Endothelial cell of umbilical vein (primary cell): ENCODE results near the gene USP25. TPM values are rescaled to one million over a fixed set of nuclear protein-coding genes. Genes with fewer than 3 reads are reported as not detected.

Experiments used
- BruUV-seq: library from RNA; stranded (reverse); fragments of 400-500 nt; replicated peaks from 2 replicates; lab custom pipeline; 2021; lab: Mats Ljungman, UMichigan
- CTCF ChIA-PET: fragments of 300-600, 350-600 bp; sonication (Branson Sonifier 250); formaldehyde crosslinking; loops from one replicate; lab custom pipeline; 2021; ENCODE audit warnings: antibody characterized with exemption, inconsistent platforms; lab: Charles Lee
- POLR2A ChIA-PET: fragments of 300-600, 350-600 bp; sonication (Branson Sonifier 250); formaldehyde crosslinking; loops from one replicate; lab custom pipeline; 2021; ENCODE audit warnings: antibody characterized with exemption, inconsistent platforms; lab: Charles Lee
- DNase-seq: peaks from one replicate; pipeline ENCODE4 v3.0.0-alpha.2; 2011; ENCODE audit warnings: low read depth, low spot score
- FAIRE-seq: peaks from 2 replicates; lab custom pipeline; 2011; peaks lifted over from hg19 to GRCh38; lab: Jason Lieb, UNC
- H2AFZ ChIP-seq: 2 replicates; pipeline ENCODE4 v1.6.0; 2012; ENCODE audit warnings: low read depth, low read length, control low read depth, inconsistent platforms
- H3K27ac ChIP-seq: 2 replicates; pipeline ENCODE4 v1.5.1; 2011; ENCODE audit warnings: low read depth, mild to moderate bottlenecking, control low read depth, low read length, moderate library complexity; ENCODE audit not compliant: insufficient read depth
- H3K27me3 ChIP-seq, 2 experiments: 2 replicates each; pipeline versions ENCODE4 v1.6.0 to v1.6.1; 2011; ENCODE audit warnings: low read length in 2 of 2, mixed read lengths in 1 of 2; ENCODE audit not compliant: control insufficient read depth in 2 of 2, insufficient read depth in 2 of 2
- H3K36me3 ChIP-seq, 2 experiments: 2 replicates in 1 of 2; 3 replicates in 1 of 2; pipeline ENCODE4 v1.5.1; 2011; ENCODE audit warnings: low read length in 2 of 2, mild to moderate bottlenecking in 1 of 2, moderate library complexity in 1 of 2; ENCODE audit not compliant: control insufficient read depth in 2 of 2, insufficient read depth in 2 of 2; ENCODE audit errors: extremely low read depth in 1 of 2
- H3K4me1 ChIP-seq: 3 replicates; pipeline ENCODE4 v1.5.1; 2011; ENCODE audit warnings: mild to moderate bottlenecking, low read length; ENCODE audit not compliant: control insufficient read depth, insufficient read depth; ENCODE audit errors: extremely low read depth
- H3K4me2 ChIP-seq: 2 replicates; pipeline ENCODE4 v1.6.1; 2011; ENCODE audit warnings: low read length, control low read depth, mixed read lengths; ENCODE audit not compliant: insufficient read depth
- H3K4me3 ChIP-seq, 3 experiments: fragments of 200-600 bp in 1 of 3; sonication (generic), shearing (Covaris generic) in 1 of 3; replicated peaks in 1 of 3; 2 replicates each; pipeline ENCODE4 v1.5.1; 2011 to 2016; ENCODE audit warnings: control low read depth in 3 of 3, low read length in 3 of 3, mild to moderate bottlenecking in 2 of 3, inconsistent platforms in 1 of 3, low read depth in 1 of 3, moderate library complexity in 1 of 3; ENCODE audit not compliant: insufficient read depth in 1 of 3
- H3K79me2 ChIP-seq: 2 replicates; pipeline ENCODE4 v1.6.0; 2012; ENCODE audit warnings: low read length, inconsistent platforms; ENCODE audit not compliant: control insufficient read depth, insufficient read depth
- H3K9ac ChIP-seq: replicated peaks from 2 replicates; pipeline ENCODE3; 2011; ENCODE audit warnings: low read length, control low read depth; ENCODE audit not compliant: insufficient read depth; ENCODE audit errors: extremely low read depth
- H3K9me1 ChIP-seq: replicated peaks from 3 replicates; pipeline ENCODE4 v1.6.0; 2011; ENCODE audit warnings: mild to moderate bottlenecking, low read length; ENCODE audit not compliant: control insufficient read depth, insufficient read depth; ENCODE audit errors: extremely low read depth
- H3K9me3 ChIP-seq: replicated peaks from 2 replicates; pipeline ENCODE4 v1.5.1; 2012; ENCODE audit warnings: low read length, inconsistent platforms; ENCODE audit not compliant: control insufficient read depth, insufficient read depth
- H4K20me1 ChIP-seq: replicated peaks from 2 replicates; pipeline ENCODE3; 2011; ENCODE audit warnings: mild to moderate bottlenecking, low read length; ENCODE audit not compliant: control insufficient read depth, insufficient read depth; ENCODE audit errors: extremely low read depth
- CTCF ChIP-seq, 2 donors: IDR thresholded peaks; 1 replicate in 1 of 2; 2 replicates in 1 of 2; pipeline ENCODE4 v1.5.1; 2011; ENCODE audit warnings: low read length in 2 of 2, mild to moderate bottlenecking in 2 of 2, moderate library complexity in 2 of 2, control low read depth in 1 of 2, inconsistent platforms in 1 of 2, low read depth in 1 of 2; ENCODE audit not compliant: insufficient read depth in 1 of 2; ENCODE audit errors: extremely low read depth in 1 of 2
- FOS ChIP-seq: IDR thresholded peaks from 2 replicates; pipeline ENCODE4 v1.6.1; 2011; ENCODE audit warnings: mild to moderate bottlenecking, low read length, moderate library complexity, borderline replicate concordance; ENCODE audit not compliant: insufficient read depth
- GATA2 ChIP-seq: IDR thresholded peaks from 2 replicates; pipeline ENCODE4 v1.7.0; 2011; ENCODE audit warnings: low read depth, mild to moderate bottlenecking, moderate library complexity, mixed read lengths, low read length; ENCODE audit not compliant: insufficient read length, insufficient read depth
- MYC ChIP-seq: IDR thresholded peaks from one replicate; pipeline ENCODE4 v1.6.1; 2011; ENCODE audit warnings: mild to moderate bottlenecking, low read depth, low read length
- dilution Hi-C: fragments of 300-500 bp; cut with MboI; formaldehyde crosslinking; loops from one replicate; pipeline ENCODE4 v1.15.0; 2019; ENCODE audit warnings: low sequenced_read_pairs; ENCODE audit not compliant: extremely low pct_ligation_motif_present
- intact Hi-C: fragments of 100-400 bp; cut with micrococcal nuclease; formaldehyde crosslinking; loops from one replicate; pipeline ENCODE4 v1.10.0; 2022
- polyA plus RNA-seq, 4 experiments: library from polyadenylated mRNA; depleted of rRNA in 3 of 4; stranded (reverse) in 3 of 4; unstranded in 1 of 4; fragments of >200 nt; gene quantifications; 2 replicates each; pipeline versions ENCODE4 v1.2.1 to v1.2.3, GENCODE V29; 2011 to 2012; ENCODE audit warnings: missing spikeins in 1 of 4
- total RNA-seq: library from RNA; stranded (reverse); gene quantifications from 2 replicates; pipeline ENCODE4 v1.2.3, GENCODE V29; 2021
- TF ChIP-seq, protein P1 (sequence below): IDR thresholded peaks from 2 replicates; pipeline ENCODE4 v1.6.1; 2011; ENCODE audit not compliant: insufficient read depth, insufficient read length

Gene USP25
- total and polyA plus RNA-seq, 2 donors (not counting 3 experiments of a cell fraction or from before 2014, with no cell fraction given), result 14.4 to 67.5 TPM

DNA sequence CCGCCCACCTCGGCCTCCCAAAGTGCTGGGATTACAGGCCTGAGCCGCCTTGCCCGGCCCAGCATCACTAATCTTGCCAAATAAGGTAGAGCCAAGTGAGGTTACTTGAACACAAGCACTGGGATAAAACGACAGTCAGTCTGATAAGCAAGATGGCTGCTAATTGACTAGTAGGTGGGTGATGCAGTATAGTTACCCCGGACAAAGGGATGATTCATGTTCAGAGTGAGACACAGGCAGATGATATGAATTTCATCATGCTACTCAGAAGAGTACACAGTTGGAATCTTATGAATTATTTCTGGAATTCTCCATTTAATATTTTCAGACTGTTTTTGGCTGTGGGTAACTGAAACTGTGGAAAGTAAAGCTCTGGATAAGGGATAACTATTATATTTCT is 178.4 kb downstream of the USP25 start:
- FAIRE-seq, result no peak
- no peaks in the 10 kb centered on the region for H4K20me1 ChIP-seq
- H3K9me3 ChIP-seq, result no peaks in the 10 kb centered on the region
- no peak overlapping the region for H3K27ac ChIP-seq
- no peak overlapping the region for H3K4me2 ChIP-seq
- no peak overlapping the region for H3K9ac ChIP-seq
- intact Hi-C loops, result no loop called here
- dilution Hi-C loops, result no loop called here
- H3K27me3 ChIP-seq, result no peaks in the 10 kb centered on the region
- CTCF ChIA-PET, result interaction anchor here (1.4 kb wide), 1 partner anchor 8 kb away, joined by 3 read pairs; no protein-coding TSS in a partner anchor
- no peak for DNase-seq
- POLR2A ChIA-PET, result no interaction called here
- H3K79me2 ChIP-seq, result no peaks in the 10 kb centered on the region
- TF ChIP-seq MYC (no peak), CTCF (IDR thresholded peaks at IDR 0.05; ENCODE audit: extremely low read depth in 1 of 2, insufficient read depth in 1 of 2, low read depth in 1 of 2, low read length in 2 of 2) (no peak), FOS (no peak)
- TF ChIP-seq, protein P1, sequence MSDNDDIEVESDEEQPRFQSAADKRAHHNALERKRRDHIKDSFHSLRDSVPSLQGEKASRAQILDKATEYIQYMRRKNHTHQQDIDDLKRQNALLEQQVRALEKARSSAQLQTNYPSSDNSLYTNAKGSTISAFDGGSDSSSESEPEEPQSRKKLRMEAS, result no peak
- no peaks in the 10 kb centered on the region for H3K36me3 ChIP-seq
- no peak overlapping the region for H3K4me3 ChIP-seq
- BruUV-seq, result no TSS peak
- H2AFZ ChIP-seq, result no peak overlapping the region
- H3K4me1 ChIP-seq, result no peaks in the 10 kb centered on the region
- no peaks in the 10 kb centered on the region for H3K9me1 ChIP-seq

- Histone ChIP-seq H4K20me1 (no peaks in the 10 kb centered on the region), H3K4me3 (no peak overlapping the region), H2AFZ (no peak overlapping the region), H3K36me3 (no peaks in the 10 kb centered on the region), H3K4me2 (no peak overlapping the region), H3K9ac (no peak overlapping the region), H3K27me3 (no peaks in the 10 kb centered on the region), H3K27ac (no peak overlapping the region), H3K79me2 (no peaks in the 10 kb centered on the region), H3K9me3 (no peaks in the 10 kb centered on the region), H3K4me1 (no peaks in the 10 kb centered on the region), H3K9me1 (no peaks in the 10 kb centered on the region)
- DNase-seq (no peak), FAIRE-seq (no peak)
- ChIA-PET CTCF (no interaction called here), POLR2A (no interaction called here)
- intact Hi-C loops, result no loop called here
- TF ChIP-seq GATA2, result no peak
- no TSS peak for BruUV-seq
- dilution Hi-C loops, result no loop called here
Measured at GRCh38 chr21:15928196-15928595, 198.4 kb downstream of the USP25 start.
